ENCODE results near the gene GTF2H2C.
"Not testable (repeated sequence)": the region's sequence is repeated elsewhere in the genome, so short reads cannot be mapped to it uniquely, and the experiment has no call there.

GTF2H2C gene

GRCh38 chr5:69583356-69583755, 23.4 kb downstream of the GTF2H2C start:
- not testable (repeated sequence) for H4K20me1 ChIP-seq, H3K9ac ChIP-seq, H3K4me3 ChIP-seq, H3K4me2 ChIP-seq, H3K27me3 ChIP-seq, H3K36me3 ChIP-seq, H3K27ac ChIP-seq, H3K9me3 ChIP-seq, H3K4me1 ChIP-seq

GRCh38 chr5:69596114-69596840, 36.3 kb downstream of the GTF2H2C start:
- not testable (repeated sequence) for H3K9me3 ChIP-seq, H4K20me1 ChIP-seq, H3K9ac ChIP-seq, H3K4me1 ChIP-seq, H3K4me2 ChIP-seq, H3K27ac ChIP-seq, H3K36me3 ChIP-seq, H3K27me3 ChIP-seq, H3K4me3 ChIP-seq

DNA sequence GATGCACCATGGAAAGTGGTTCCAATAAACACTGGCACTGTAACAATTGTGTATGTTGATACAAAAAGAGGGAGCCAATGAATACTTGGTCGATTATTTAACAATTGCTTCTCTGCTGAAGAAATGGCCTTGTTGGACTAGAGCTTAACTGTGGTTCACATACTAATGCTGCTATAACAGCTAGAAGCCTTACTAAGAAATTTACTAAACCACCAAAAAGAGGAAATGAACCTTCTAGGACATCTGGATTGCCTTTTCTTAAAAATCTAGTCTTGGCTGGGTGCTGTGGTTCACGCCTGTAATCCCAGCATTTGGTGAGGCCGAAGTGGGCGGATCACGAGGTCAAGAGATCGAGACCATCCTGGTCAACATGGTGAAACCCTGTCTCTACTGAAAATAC, 42.0 kb downstream of the GTF2H2C start:
- H3K4me3 ChIP-seq, H3K36me3 ChIP-seq, H3K9me3 ChIP-seq, H3K27ac ChIP-seq, H3K27me3 ChIP-seq, H3K4me1 ChIP-seq, H3K9ac ChIP-seq, H3K4me2 ChIP-seq, H4K20me1 ChIP-seq: not testable (repeated sequence)

GRCh38 chr5:69606839-69607238, 46.8 kb downstream of the GTF2H2C start:
- not testable (repeated sequence) for H4K20me1 ChIP-seq, H3K4me3 ChIP-seq, H3K4me2 ChIP-seq, H3K27ac ChIP-seq, H3K4me1 ChIP-seq, H3K27me3 ChIP-seq, H3K9ac ChIP-seq, H3K9me3 ChIP-seq, H3K36me3 ChIP-seq

DNA sequence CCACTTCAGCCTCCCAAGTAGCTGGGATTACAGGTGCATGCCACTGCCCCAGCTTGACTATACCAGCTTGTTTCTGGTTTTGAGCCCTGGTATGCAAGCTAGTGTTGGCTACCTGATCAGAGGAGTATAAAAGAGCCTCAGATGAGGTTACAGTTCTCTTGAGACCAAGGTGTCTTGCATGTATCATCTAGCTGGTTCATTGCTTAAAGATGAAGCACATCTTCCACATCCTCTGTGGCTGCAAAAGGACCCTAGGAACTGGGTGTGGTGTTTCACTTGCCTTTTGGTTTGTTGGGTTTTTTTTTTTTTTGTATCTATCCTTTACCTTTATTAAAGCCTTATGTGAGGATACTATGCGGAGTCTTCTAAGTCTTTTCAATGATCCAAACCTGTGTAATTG, 47.8 kb downstream of the GTF2H2C start:
- not testable (repeated sequence) for H3K36me3 ChIP-seq, H3K9me3 ChIP-seq, H3K9ac ChIP-seq, H4K20me1 ChIP-seq, H3K4me2 ChIP-seq, H3K4me1 ChIP-seq, H3K4me3 ChIP-seq, H3K27ac ChIP-seq, H3K27me3 ChIP-seq

DNA sequence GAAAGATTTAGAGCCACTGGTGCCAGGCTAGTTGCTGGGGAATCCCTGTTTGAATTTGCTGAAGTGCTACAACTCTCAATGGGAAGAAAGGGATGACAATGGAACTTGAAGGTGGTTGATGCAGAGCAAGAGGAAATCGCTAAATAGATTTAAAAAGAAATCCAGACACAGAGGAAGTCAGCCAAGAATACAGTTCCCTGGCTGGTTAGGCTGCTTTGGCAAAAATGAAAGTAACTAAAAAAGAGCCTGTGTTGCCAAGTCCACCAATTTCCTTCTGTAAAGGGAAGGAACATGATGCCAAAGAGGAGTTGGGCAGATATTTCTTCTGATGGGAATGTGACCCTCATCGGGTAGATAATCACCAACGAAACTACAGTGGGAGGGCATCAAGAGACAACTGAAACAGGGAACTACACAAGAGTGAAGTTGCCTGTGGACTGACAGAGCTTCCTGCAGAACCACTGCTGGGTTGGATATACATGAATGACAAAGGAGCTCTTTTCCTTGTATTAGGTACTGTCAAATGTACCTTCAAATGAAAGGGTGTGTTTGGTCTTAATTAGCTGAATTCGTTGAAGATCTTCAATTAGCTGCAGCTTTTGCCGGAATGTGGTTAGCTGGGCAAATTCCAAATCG, 49.0 kb downstream of the GTF2H2C start:
- not testable (repeated sequence) for H3K9ac ChIP-seq, H3K4me2 ChIP-seq, H3K36me3 ChIP-seq, H3K27ac ChIP-seq, H3K27me3 ChIP-seq, H3K9me3 ChIP-seq, H4K20me1 ChIP-seq, H3K4me1 ChIP-seq, H3K4me3 ChIP-seq

GRCh38 chr5:69614843-69615242, 54.9 kb downstream of the GTF2H2C start:
- H3K36me3 ChIP-seq, H3K9ac ChIP-seq, H3K4me3 ChIP-seq, H3K27me3 ChIP-seq, H3K27ac ChIP-seq, H3K9me3 ChIP-seq, H3K4me1 ChIP-seq, H4K20me1 ChIP-seq, H3K4me2 ChIP-seq: not testable (repeated sequence)

- H3K36me3 ChIP-seq, H3K4me3 ChIP-seq, H4K20me1 ChIP-seq, H3K27me3 ChIP-seq, H3K4me1 ChIP-seq, H3K27ac ChIP-seq, H3K9ac ChIP-seq, H3K4me2 ChIP-seq, H3K9me3 ChIP-seq: not testable (repeated sequence)
Measured at GRCh38 chr5:69631879-69632278, 71.9 kb downstream of the GTF2H2C start.
